Peyer's patch (tissue), 4 donors: Measurements from ENCODE around the gene AMPD3. TPM values are rescaled to one million over a fixed set of nuclear protein-coding genes. Genes with fewer than 3 reads are reported as not detected.

Experiments
- DNase-seq, 3 donors: peaks; one replicate each; pipeline ENCODE4 v3.0.0-alpha.2; 2017 to 2019
- H3K27ac ChIP-seq, 4 donors: fragments of 200-600 bp; sonication (generic); one replicate each; pipeline ENCODE4 v1.5.1; 2016 to 2019
- H3K27me3 ChIP-seq, 2 donors: fragments of 200-600 bp; sonication (generic); one replicate each; pipeline ENCODE4 v1.5.1; 2019
- H3K36me3 ChIP-seq, 3 donors: fragments of 200-600 bp; sonication (generic); one replicate each; pipeline ENCODE4 v1.5.1; 2016 to 2019
- H3K4me1 ChIP-seq, 4 donors: fragments of 200-600 bp; sonication (generic); one replicate each; pipeline ENCODE4 v1.5.1; 2016 to 2019
- H3K4me3 ChIP-seq, 4 donors: fragments of 200-600 bp; sonication (generic); 1 replicate in 3 of 4; 2 replicates in 1 of 4; pipeline ENCODE4 v1.5.1; 2016 to 2019; ENCODE audit warnings: mild to moderate bottlenecking in 1 of 4
- H3K9me3 ChIP-seq, 4 donors: fragments of 200-600 bp; sonication (generic); one replicate each; pipeline ENCODE4 v1.5.1; 2016 to 2019; ENCODE audit warnings: mild to moderate bottlenecking in 1 of 4
- CTCF ChIP-seq, 6 experiments: fragments of 450-650 bp in 4 of 6; fragments of 200-600 bp in 2 of 6; sonication (generic) in 1 of 6; IDR thresholded peaks; one replicate each; pipeline ENCODE4 v1.5.1; 2017 to 2019; ENCODE audit warnings: antibody characterized with exemption in 6 of 6, mild to moderate bottlenecking in 3 of 6, moderate library complexity in 1 of 6
- POLR2A ChIP-seq, 2 donors: fragments of 450-650 bp; IDR thresholded peaks; one replicate each; pipeline ENCODE4 v1.5.1; 2017; ENCODE audit warnings: antibody characterized with exemption in 2 of 2, mild to moderate bottlenecking in 2 of 2, moderate library complexity in 2 of 2
- total RNA-seq, 4 donors: library from RNA; depleted of rRNA; stranded (reverse); fragments of >200 nt; gene quantifications; one replicate each; pipeline ENCODE4 v1.1.0, GENCODE V29; 2016

The AMPD3 gene
- total RNA-seq, 4 donors from 2014 or later, result 12.4 to 28.9 (median 17.6) TPM

DNA sequence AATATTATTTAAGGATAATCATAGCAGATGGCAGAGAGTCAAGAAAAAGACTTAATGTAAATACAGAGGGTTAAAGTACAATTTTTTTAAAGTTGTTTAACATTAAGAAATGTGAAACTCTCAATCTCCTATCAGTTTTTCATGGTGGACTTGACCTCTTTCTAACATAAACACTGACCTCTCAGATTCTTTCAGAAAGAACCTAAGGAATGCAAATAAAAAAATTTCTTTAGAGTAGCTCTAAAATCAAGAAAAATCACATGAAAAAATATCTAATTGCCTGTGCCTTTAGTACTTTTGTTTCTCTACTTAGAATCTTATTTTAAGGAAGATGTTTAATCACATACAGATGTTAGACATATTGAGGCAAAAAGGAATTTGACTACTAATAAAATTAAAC, 73.1 kb downstream of the AMPD3 start:
- peaks cover 0 to 69% (median 0%) of the 10 kb centered on the region in 3 donors for H3K36me3 ChIP-seq
- H3K27me3 ChIP-seq, result no peaks in the 10 kb centered on the region
- H3K9me3 ChIP-seq, result no peaks in the 10 kb centered on the region
- TF ChIP-seq CTCF (IDR thresholded peaks at IDR 0.05) (no peak), POLR2A (IDR thresholded peaks at IDR 0.05) (no peak)
- no peak overlapping the region for H3K4me3 ChIP-seq
- DNase-seq, result no peak
- H3K27ac ChIP-seq, result no peak overlapping the region
- peaks cover 0 to 4% (median 0%) of the 10 kb centered on the region in 4 donors for H3K4me1 ChIP-seq

DNA sequence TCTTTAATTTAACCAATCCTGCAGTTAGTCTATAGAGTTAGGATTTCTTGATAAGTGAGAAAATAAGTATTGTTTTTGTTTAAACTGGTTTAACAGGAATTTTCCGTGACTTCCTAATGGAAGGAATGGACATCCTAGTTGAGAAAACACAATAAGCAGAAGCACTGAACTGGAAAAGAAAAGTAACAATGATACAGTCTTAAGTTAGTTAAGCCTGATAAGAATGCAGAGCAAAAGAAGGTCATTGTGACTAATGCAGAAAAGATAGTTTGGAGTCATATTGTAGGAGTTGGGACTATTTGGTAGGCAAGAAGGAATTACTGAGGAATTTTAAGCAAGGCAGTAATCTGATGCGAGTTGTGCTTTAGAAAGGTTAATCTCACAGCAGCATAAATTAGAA, 74.2 kb downstream of the AMPD3 start:
- Histone ChIP-seq H3K27ac (no peak overlapping the region), H3K36me3 (peaks cover 0 to 70% (median 0%) of the 10 kb centered on the region in 3 donors), H3K9me3 (no peaks in the 10 kb centered on the region), H3K4me3 (no peak overlapping the region), H3K4me1 (peaks cover 0 to 4% (median 0%) of the 10 kb centered on the region in 4 donors), H3K27me3 (no peaks in the 10 kb centered on the region)
- no peak for DNase-seq
- TF ChIP-seq POLR2A (IDR thresholded peaks at IDR 0.05) (no peak), CTCF (IDR thresholded peaks at IDR 0.05) (no peak)

DNA sequence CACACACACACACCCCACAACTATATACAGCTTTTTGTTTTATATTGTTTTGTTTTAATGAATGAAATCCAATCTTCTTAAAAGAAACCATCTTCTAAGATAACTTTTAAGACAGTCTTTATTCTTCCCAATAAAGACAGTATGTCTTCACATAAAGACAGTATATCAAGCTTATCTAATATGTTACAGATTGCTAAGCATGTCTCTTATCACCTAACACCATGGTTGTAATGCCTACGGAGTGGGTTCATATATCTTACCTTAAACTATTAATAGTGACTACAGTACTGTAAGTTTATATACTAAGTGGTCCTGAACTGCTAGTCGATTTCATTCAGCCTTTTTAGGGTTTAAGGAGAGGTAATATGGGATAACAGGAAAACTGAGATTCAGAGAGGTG, 77.5 kb downstream of the AMPD3 start:
- no peaks in the 10 kb centered on the region for H3K9me3 ChIP-seq
- DNase-seq, result no peak
- peaks cover 0 to 4% (median 0%) of the 10 kb centered on the region in 4 donors for H3K4me1 ChIP-seq
- TF ChIP-seq CTCF (IDR thresholded peaks at IDR 0.05) (no peak), POLR2A (IDR thresholded peaks at IDR 0.05) (no peak)
- no peak overlapping the region for H3K4me3 ChIP-seq
- H3K27ac ChIP-seq, result no peak overlapping the region
- peaks cover 0 to 42% (median 0%) of the 10 kb centered on the region in 3 donors for H3K36me3 ChIP-seq
- H3K27me3 ChIP-seq, result no peaks in the 10 kb centered on the region

- no peak for DNase-seq
- no peak overlapping the region for H3K27ac ChIP-seq
- H3K36me3 ChIP-seq, result peaks cover 0 to 42% (median 0%) of the 10 kb centered on the region in 3 donors
Observed at GRCh38 chr11:10533323-10533722, 78.3 kb downstream of the AMPD3 start.

GRCh38 chr11:10534316-10534715, 79.3 kb downstream of the AMPD3 start:
- H3K4me1 ChIP-seq, result no peaks in the 10 kb centered on the region
- no peak overlapping the region for H3K27ac ChIP-seq
- no peaks in the 10 kb centered on the region for H3K27me3 ChIP-seq
- no peak overlapping the region for H3K4me3 ChIP-seq
- DNase-seq, result no peak
- peaks cover 0 to 32% (median 0%) of the 10 kb centered on the region in 3 donors for H3K36me3 ChIP-seq
- TF ChIP-seq POLR2A (IDR thresholded peaks at IDR 0.05), result no peak
- no peak for TF ChIP-seq CTCF (IDR thresholded peaks at IDR 0.05)
- no peaks in the 10 kb centered on the region for H3K9me3 ChIP-seq

More at GRCh38 chr11:10533323-10533722, 78.3 kb downstream of the AMPD3 start:
- H3K4me3 ChIP-seq, result no peak overlapping the region
- H3K4me1 ChIP-seq, result no peaks in the 10 kb centered on the region
- H3K9me3 ChIP-seq, result no peaks in the 10 kb centered on the region
- no peaks in the 10 kb centered on the region for H3K27me3 ChIP-seq
- TF ChIP-seq CTCF (IDR thresholded peaks at IDR 0.05), result no peak
- TF ChIP-seq POLR2A (IDR thresholded peaks at IDR 0.05), result no peak

DNA sequence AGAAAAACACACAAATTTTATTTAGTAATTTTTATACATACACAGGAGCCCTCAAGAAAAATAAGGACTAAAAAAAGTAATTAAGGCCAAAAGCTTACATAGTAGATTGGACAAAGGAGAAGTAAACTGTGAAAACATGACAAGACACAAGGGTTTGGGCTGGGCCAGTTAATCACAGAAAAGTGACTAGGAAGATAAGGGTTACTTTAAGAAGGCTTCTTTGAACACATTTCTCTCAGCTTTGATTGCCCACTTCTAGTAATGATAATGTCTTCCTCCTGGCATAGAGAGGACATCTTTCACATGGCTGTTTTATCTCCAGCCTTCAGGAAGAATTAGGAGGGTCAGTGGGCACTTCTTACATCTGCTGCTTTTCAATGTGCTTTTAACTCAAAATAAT, 82.5 kb downstream of the AMPD3 start:
- H3K4me1 ChIP-seq, result peaks cover 0 to 7% (median 0%) of the 10 kb centered on the region in 4 donors
- no peak overlapping the region for H3K27ac ChIP-seq
- no peaks in the 10 kb centered on the region for H3K27me3 ChIP-seq

More for the DNA sequence above, 82.5 kb downstream of the AMPD3 start:
- Histone ChIP-seq H3K4me3 (no peak overlapping the region), H3K36me3 (peaks cover 0 to 13% (median 0%) of the 10 kb centered on the region in 3 donors), H3K9me3 (no peaks in the 10 kb centered on the region)
- DNase-seq, result no peak
- no peak for TF ChIP-seq POLR2A (IDR thresholded peaks at IDR 0.05)
- TF ChIP-seq CTCF (IDR thresholded peaks at IDR 0.05), result no peak
